ENCODE measurements around the gene SLC16A2. TPM values are rescaled to one million over a fixed set of nuclear protein-coding genes. Genes with fewer than 3 reads are reported as not detected.

Gene SLC16A2
- total RNA-seq, 2 experiments from 2014 or later, result 0.16 to 0.22 TPM

DNA sequence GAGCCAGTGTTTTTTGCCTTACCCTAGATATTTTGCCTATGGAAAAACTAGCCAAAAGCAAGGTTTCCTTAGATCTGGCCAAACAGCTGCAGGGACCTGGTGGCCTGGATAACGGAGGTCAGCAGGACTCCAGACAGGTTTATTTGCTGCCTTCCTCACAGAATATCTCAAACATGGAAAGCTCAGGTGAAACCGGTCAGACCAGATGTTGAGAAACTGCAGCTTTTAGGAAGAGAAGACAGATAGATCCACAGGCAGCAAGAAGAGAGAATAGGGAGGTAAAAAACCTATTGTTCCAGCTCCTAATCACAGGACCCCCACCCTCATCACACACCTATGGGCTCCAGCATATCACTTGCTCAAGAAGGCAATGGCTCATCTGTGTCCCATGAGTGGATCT, 16.2 kb downstream of the SLC16A2 start:
- no peak overlapping the region for H3K4me3 ChIP-seq (ENCODE audit: low read length)
- no peaks in the 10 kb centered on the region for H3K27me3 Mint-ChIP-seq
- no peaks in the 10 kb centered on the region for H3K9me3 Mint-ChIP-seq
- no peak overlapping the region for H3K4me3 Mint-ChIP-seq
- no peak for DNase-seq
- no peaks in the 10 kb centered on the region for H3K36me3 Mint-ChIP-seq (ENCODE audit: low read depth)
- no peaks in the 10 kb centered on the region for H3K9me3 ChIP-seq (ENCODE audit: control insufficient read depth in 1 of 2, insufficient read depth in 1 of 2, low read length in 2 of 2)
- no peaks in the 10 kb centered on the region for H3K36me3 ChIP-seq (ENCODE audit: insufficient read depth, low read length)
- no peak overlapping the region for H3K27ac Mint-ChIP-seq
- no peaks in the 10 kb centered on the region for H3K27me3 ChIP-seq (ENCODE audit: control insufficient read depth in 1 of 2, insufficient read depth in 2 of 2, low read length in 2 of 2)
- intact Hi-C loops (cut with DNase I, micrococcal nuclease), result no loop called here
- no peaks in the 10 kb centered on the region for H3K4me1 Mint-ChIP-seq (ENCODE audit: low read depth)
- TF ChIP-seq, protein P1, sequence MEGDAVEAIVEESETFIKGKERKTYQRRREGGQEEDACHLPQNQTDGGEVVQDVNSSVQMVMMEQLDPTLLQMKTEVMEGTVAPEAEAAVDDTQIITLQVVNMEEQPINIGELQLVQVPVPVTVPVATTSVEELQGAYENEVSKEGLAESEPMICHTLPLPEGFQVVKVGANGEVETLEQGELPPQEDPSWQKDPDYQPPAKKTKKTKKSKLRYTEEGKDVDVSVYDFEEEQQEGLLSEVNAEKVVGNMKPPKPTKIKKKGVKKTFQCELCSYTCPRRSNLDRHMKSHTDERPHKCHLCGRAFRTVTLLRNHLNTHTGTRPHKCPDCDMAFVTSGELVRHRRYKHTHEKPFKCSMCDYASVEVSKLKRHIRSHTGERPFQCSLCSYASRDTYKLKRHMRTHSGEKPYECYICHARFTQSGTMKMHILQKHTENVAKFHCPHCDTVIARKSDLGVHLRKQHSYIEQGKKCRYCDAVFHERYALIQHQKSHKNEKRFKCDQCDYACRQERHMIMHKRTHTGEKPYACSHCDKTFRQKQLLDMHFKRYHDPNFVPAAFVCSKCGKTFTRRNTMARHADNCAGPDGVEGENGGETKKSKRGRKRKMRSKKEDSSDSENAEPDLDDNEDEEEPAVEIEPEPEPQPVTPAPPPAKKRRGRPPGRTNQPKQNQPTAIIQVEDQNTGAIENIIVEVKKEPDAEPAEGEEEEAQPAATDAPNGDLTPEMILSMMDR (IDR thresholded peaks at IDR 0.05), result no peak
- no peaks in the 10 kb centered on the region for H3K4me1 ChIP-seq (ENCODE audit: insufficient read depth, low read length)
- ATAC-seq (ENCODE audit: poor library complexity), result no peak
- ChIA-PET CTCF (no interaction called here), POLR2A (no interaction called here)
- no peak overlapping the region for H3K27ac ChIP-seq (ENCODE audit: low read depth in 1 of 2, low read length in 2 of 2)

DNA sequence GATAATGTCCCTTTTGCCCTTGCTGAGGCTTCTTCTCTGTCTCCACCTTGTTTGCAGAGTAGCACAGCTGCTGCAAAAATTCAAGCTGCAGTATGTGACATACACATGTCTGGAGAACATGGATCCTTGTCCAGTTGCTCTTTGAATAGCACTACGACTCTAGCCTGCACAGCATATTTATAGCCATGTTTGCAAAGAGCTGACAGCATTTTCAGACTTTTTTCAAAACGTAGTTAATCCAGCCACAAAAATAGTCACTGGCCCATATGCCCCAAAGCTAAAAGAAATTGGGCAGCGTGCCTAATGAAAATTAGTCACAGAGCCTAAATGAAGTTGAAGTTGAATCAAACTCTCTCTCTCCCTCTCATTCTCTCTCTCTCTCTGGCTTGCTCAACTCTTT, 17.5 kb downstream of the SLC16A2 start:
- intact Hi-C loops (cut with DNase I, micrococcal nuclease), result no loop called here
- Mint-ChIP-seq H3K4me1 (ENCODE audit: low read depth) (no peaks in the 10 kb centered on the region), H3K27ac (no peak overlapping the region), H3K9me3 (no peaks in the 10 kb centered on the region), H3K4me3 (no peak overlapping the region), H3K36me3 (ENCODE audit: low read depth) (no peaks in the 10 kb centered on the region), H3K27me3 (no peaks in the 10 kb centered on the region)
- Histone ChIP-seq H3K36me3 (ENCODE audit: insufficient read depth, low read length) (no peaks in the 10 kb centered on the region), H3K9me3 (ENCODE audit: control insufficient read depth in 1 of 2, insufficient read depth in 1 of 2, low read length in 2 of 2) (no peaks in the 10 kb centered on the region), H3K4me1 (ENCODE audit: insufficient read depth, low read length) (no peaks in the 10 kb centered on the region), H3K4me3 (ENCODE audit: low read length) (no peak overlapping the region), H3K27me3 (ENCODE audit: control insufficient read depth in 1 of 2, insufficient read depth in 2 of 2, low read length in 2 of 2) (peaks cover 0 to 2% of the 10 kb centered on the region in 2 experiments), H3K27ac (ENCODE audit: low read depth in 1 of 2, low read length in 2 of 2) (no peak overlapping the region)
- CTCF ChIA-PET, result no interaction called here
- ATAC-seq (ENCODE audit: poor library complexity), result no peak
- no peak for DNase-seq
- POLR2A ChIA-PET, result no interaction called here
- TF ChIP-seq, protein P1 (IDR thresholded peaks at IDR 0.05), result no peak

DNA sequence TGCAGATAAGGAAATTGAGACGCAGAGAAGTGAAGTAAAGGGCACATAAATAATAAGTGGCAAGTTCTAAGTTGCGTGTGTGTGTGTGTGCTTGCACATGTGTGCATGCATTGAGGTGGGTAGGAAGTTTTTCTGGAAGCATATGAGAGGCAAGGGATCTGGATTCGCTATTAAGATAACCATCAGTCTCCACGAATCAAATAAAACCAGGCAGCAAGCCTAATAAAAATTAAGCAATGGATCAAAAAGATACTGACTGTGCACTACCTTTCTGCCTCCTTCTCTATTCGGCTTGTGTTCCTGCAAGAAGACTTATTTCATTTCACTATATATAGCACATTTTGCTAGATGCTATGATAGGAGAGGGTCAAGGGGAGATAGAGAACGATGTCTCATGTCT, 23.8 kb downstream of the SLC16A2 start:
- Histone ChIP-seq H3K27ac (ENCODE audit: low read depth in 1 of 2, low read length in 2 of 2) (no peak overlapping the region), H3K4me3 (ENCODE audit: low read length) (no peak overlapping the region), H3K36me3 (ENCODE audit: insufficient read depth, low read length) (no peaks in the 10 kb centered on the region), H3K27me3 (ENCODE audit: control insufficient read depth in 1 of 2, insufficient read depth in 2 of 2, low read length in 2 of 2) (peaks cover 0 to 2% of the 10 kb centered on the region in 2 experiments), H3K9me3 (ENCODE audit: control insufficient read depth in 1 of 2, insufficient read depth in 1 of 2, low read length in 2 of 2) (no peaks in the 10 kb centered on the region), H3K4me1 (ENCODE audit: insufficient read depth, low read length) (peaks cover 4% of the 10 kb centered on the region)
- Mint-ChIP-seq H3K4me3 (no peak overlapping the region), H3K36me3 (ENCODE audit: low read depth) (no peaks in the 10 kb centered on the region), H3K4me1 (ENCODE audit: low read depth) (peaks cover 8% of the 10 kb centered on the region), H3K9me3 (no peaks in the 10 kb centered on the region), H3K27me3 (no peaks in the 10 kb centered on the region), H3K27ac (no peak overlapping the region)
- TF ChIP-seq, protein P1 (IDR thresholded peaks at IDR 0.05), result no peak
- ChIA-PET POLR2A (no interaction called here), CTCF (no interaction called here)
- no peak for ATAC-seq (ENCODE audit: poor library complexity)
- no peak for DNase-seq
- intact Hi-C loops (cut with DNase I, micrococcal nuclease), result no loop called here

All from CD4-positive, alpha-beta T cell (primary cell).